ENCODE measurements around the gene MACF1. TPM values are rescaled to one million over a fixed set of nuclear protein-coding genes. Genes with fewer than 3 reads are reported as not detected.

The MACF1 gene
- total and polyA plus RNA-seq, 2 of the 13 experiments (the other 11 are each of a cell fraction or from before 2014, with no cell fraction given), result 36.7 to 65.4 TPM

GRCh38 chr1:39409055-39409816, 204.7 kb downstream of the MACF1 start (continued):
- TF ChIP-seq E2F1 (CRISPR knock-in tag; IDR thresholded peaks at IDR 0.05) (no peak; the same call in 1 of the 2 replicates), KLF9 (CRISPR knock-in tag; IDR thresholded peaks at IDR 0.05; ENCODE audit: low read depth) (no peak), NFIC (IDR thresholded peaks at IDR 0.05; ENCODE audit: low read length) (no peak), CREM (IDR thresholded peaks at IDR 0.05) (no peak), CREM (CRISPR knock-in tag; IDR thresholded peaks at IDR 0.05) (no peak), MAFG (CRISPR knock-in tag; IDR thresholded peaks at IDR 0.05) (no peak), HNRNPUL1 (IDR thresholded peaks at IDR 0.05; ENCODE audit: low read depth, low read length) (no peak), FOSL1 (CRISPR knock-in tag; IDR thresholded peaks at IDR 0.05; ENCODE audit: borderline replicate concordance) (no peak), TOE1 (CRISPR knock-in tag; IDR thresholded peaks at IDR 0.05) (no peak), GATAD2A (CRISPR knock-in tag; IDR thresholded peaks at IDR 0.05) (no peak), NFYB (CRISPR knock-in tag; IDR thresholded peaks at IDR 0.05) (no peak), MXD4 (CRISPR knock-in tag; IDR thresholded peaks at IDR 0.05) (0 out of 2 replicates have a peak, but pooled peaks have one; percentile 59), ZNF777 (CRISPR knock-in tag; IDR thresholded peaks at IDR 0.05) (0 out of 2 replicates have a peak, but pooled peaks have one; percentile 23), ZNF431 (CRISPR knock-in tag; IDR thresholded peaks at IDR 0.05; ENCODE audit: borderline replicate concordance, low read depth) (no peak), ETV5 (CRISPR knock-in tag; IDR thresholded peaks at IDR 0.05; ENCODE audit: borderline replicate concordance) (peak; percentile 54; the same call in 1 of the 2 replicates), NR2F6 (IDR thresholded peaks at IDR 0.05) (no peak), NR2F6 (CRISPR knock-in tag; IDR thresholded peaks at IDR 0.05) (no peak), TAF1 (CRISPR knock-in tag; IDR thresholded peaks at IDR 0.05) (peak; percentile 52), ZNF709 (CRISPR knock-in tag; IDR thresholded peaks at IDR 0.05) (no peak), ZNF543 (CRISPR knock-in tag; IDR thresholded peaks at IDR 0.05) (no peak), ZNF512 (CRISPR knock-in tag; IDR thresholded peaks at IDR 0.05) (no peak), BHLHE40 (IDR thresholded peaks at IDR 0.05; ENCODE audit: low read length) (no peak), ZNF510 (CRISPR knock-in tag; IDR thresholded peaks at IDR 0.05; ENCODE audit: low read depth) (no peak), ZNF883 (CRISPR knock-in tag; IDR thresholded peaks at IDR 0.05; ENCODE audit: not compliant biosample characterization) (no peak), MXI1 (IDR thresholded peaks at IDR 0.05; ENCODE audit: borderline replicate concordance, low read depth, low read length) (no peak; the same call in 1 of the 3 replicates), JDP2 (CRISPR knock-in tag; IDR thresholded peaks at IDR 0.05; ENCODE audit: borderline replicate concordance) (no peak), ZNF292 (CRISPR knock-in tag; IDR thresholded peaks at IDR 0.05; ENCODE audit: borderline replicate concordance, low read depth) (no peak), BORCS8-MEF2B (CRISPR knock-in tag; IDR thresholded peaks at IDR 0.05) (0 out of 2 replicates have a peak, but pooled peaks have one; percentile 29)
- TF ChIP-seq, protein P1, sequence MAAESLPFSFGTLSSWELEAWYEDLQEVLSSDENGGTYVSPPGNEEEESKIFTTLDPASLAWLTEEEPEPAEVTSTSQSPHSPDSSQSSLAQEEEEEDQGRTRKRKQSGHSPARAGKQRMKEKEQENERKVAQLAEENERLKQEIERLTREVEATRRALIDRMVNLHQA (CRISPR knock-in tag; IDR thresholded peaks at IDR 0.05), result no peak
- TF ChIP-seq, protein P2, sequence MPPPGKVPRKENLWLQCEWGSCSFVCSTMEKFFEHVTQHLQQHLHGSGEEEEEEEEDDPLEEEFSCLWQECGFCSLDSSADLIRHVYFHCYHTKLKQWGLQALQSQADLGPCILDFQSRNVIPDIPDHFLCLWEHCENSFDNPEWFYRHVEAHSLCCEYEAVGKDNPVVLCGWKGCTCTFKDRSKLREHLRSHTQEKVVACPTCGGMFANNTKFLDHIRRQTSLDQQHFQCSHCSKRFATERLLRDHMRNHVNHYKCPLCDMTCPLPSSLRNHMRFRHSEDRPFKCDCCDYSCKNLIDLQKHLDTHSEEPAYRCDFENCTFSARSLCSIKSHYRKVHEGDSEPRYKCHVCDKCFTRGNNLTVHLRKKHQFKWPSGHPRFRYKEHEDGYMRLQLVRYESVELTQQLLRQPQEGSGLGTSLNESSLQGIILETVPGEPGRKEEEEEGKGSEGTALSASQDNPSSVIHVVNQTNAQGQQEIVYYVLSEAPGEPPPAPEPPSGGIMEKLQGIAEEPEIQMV (CRISPR knock-in tag; IDR thresholded peaks at IDR 0.05; ENCODE audit: low read depth), result no peak

All from HepG2 (cell line).